ENCODE results near the gene ADD2. TPM values are rescaled to one million over a fixed set of nuclear protein-coding genes. Genes with fewer than 3 reads are reported as not detected.
"Not testable (repeated sequence)": the region's sequence is repeated elsewhere in the genome, so short reads cannot be mapped to it uniquely, and the experiment has no call there.

The ADD2 gene
- total RNA-seq, 4 donors from 2014 or later: 0.42 to 2.4 (median 1.3) TPM

DNA sequence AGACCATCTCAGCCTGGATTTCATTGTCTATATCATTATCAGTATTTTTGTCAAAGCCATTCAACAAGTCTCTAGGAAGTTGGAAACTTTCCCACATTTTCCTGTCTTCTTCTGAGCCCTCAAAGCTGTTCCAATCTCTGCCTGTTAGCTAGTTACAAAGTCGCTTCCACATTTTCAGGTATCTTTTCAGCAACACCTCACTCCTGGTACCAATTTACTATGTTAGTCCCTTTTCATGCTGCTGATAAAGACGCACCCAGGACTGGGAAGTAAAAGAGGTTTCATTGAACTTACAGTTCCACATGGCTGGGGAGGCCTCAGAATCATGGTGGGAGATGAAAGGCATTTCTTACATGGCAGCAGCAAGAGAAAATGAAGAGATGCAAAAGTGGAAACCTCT lies 31.7 kb upstream of the ADD2 start:
- no peak for DNase-seq
- no peaks in the 10 kb centered on the region for H3K36me3 ChIP-seq
- 64 to 86% methylated on average over 1 to 2 of the region's 2 CpGs for WGBS, 2 donors
- peaks cover 0 to 36% (median 0%) of the 10 kb centered on the region in 4 donors for H3K27me3 ChIP-seq
- no peak for TF ChIP-seq POLR2A (IDR thresholded peaks at IDR 0.05)
- TF ChIP-seq, protein P1, sequence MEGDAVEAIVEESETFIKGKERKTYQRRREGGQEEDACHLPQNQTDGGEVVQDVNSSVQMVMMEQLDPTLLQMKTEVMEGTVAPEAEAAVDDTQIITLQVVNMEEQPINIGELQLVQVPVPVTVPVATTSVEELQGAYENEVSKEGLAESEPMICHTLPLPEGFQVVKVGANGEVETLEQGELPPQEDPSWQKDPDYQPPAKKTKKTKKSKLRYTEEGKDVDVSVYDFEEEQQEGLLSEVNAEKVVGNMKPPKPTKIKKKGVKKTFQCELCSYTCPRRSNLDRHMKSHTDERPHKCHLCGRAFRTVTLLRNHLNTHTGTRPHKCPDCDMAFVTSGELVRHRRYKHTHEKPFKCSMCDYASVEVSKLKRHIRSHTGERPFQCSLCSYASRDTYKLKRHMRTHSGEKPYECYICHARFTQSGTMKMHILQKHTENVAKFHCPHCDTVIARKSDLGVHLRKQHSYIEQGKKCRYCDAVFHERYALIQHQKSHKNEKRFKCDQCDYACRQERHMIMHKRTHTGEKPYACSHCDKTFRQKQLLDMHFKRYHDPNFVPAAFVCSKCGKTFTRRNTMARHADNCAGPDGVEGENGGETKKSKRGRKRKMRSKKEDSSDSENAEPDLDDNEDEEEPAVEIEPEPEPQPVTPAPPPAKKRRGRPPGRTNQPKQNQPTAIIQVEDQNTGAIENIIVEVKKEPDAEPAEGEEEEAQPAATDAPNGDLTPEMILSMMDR (IDR thresholded peaks at IDR 0.05): no peak
- H3K9me3 ChIP-seq: no peaks in the 10 kb centered on the region
- no peak overlapping the region for H3K27ac ChIP-seq
- no peak overlapping the region for H3K4me3 ChIP-seq
- no peaks in the 10 kb centered on the region for H3K4me1 ChIP-seq
- intact Hi-C loops (cut with DNase I): no loop called here

DNA sequence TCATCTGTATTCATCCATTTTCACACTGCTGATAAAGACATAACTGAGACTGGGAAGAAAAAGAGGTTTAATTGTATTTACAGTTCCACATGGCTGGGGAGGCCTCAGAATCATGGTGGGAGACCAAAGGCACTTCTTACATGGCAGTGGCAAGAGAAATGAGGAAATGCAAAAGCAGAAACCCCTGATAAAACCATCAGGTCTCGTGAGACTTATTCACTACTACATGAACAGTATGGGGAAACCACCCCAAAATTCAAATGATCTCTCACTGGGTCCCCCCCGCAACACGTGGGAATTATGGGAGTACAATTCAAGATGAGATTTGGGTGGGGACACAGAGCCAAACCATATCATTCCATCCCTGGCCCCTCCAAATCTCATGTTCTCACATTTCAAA lies 30.0 kb upstream of the ADD2 start:
- intact Hi-C loops (cut with DNase I); H3K4me3 ChIP-seq; H3K36me3 ChIP-seq; DNase-seq; H3K9me3 ChIP-seq; H3K4me1 ChIP-seq; H3K27ac ChIP-seq: not testable (repeated sequence)
- 58 to 72% methylated on average over 3 of the region's 3 CpGs for WGBS, 2 donors
- peaks cover 0 to 53% (median 0%) of the 10 kb centered on the region in 4 donors for H3K27me3 ChIP-seq

DNA sequence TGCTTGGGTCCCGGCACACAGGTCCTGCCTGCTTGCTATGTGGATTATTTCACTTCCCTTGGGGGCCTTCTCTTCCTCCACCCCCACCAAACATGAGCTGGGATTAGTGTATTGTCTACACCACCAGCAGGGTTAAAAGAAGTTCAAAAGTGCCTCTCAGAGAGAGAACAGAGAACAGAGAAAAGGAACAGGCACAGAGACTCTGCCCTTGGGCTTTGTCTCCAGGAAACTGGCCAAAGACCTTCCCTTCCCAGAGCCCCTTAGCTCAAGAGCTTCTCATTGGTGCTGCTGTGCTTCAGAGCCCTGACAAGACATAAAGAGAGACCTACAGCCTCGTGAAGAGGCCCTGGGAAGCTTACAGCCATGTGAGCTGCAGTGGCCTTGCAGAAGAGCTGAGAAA lies 29.5 kb upstream of the ADD2 start:
- no peaks in the 10 kb centered on the region for H3K4me1 ChIP-seq
- H3K4me3 ChIP-seq: no peak overlapping the region
- 39 to 42% methylated on average over 2 of the region's 2 CpGs for WGBS, 2 donors
- no peaks in the 10 kb centered on the region for H3K36me3 ChIP-seq
- no peak for TF ChIP-seq POLR2A (IDR thresholded peaks at IDR 0.05)
- TF ChIP-seq, protein P1 (IDR thresholded peaks at IDR 0.05): no peak
- peaks cover 0 to 56% (median 0%) of the 10 kb centered on the region in 4 donors for H3K27me3 ChIP-seq
- DNase-seq: no peak
- H3K27ac ChIP-seq: no peak overlapping the region
- no peaks in the 10 kb centered on the region for H3K9me3 ChIP-seq
- intact Hi-C loops (cut with DNase I): no loop called here

DNA sequence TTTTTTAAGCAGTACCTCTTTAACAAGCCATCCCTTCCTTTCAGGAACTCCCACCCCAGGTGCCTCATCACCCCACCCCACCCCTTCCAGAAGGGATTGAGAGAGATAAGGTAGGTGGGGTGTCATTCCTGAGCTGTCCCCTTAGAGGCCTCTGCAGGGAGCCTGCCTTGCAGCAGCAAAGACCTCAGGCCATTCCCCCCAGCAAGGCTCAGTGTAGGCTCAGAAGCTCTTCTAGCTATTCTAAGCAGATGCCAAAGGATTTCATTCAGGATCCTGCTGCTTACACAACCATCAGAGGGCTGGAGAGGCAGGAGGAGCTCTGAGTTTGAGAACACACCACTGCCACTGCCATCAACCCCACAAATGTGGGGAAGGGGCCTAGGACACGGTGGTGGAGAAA lies 28.3 kb upstream of the ADD2 start:
- WGBS, 2 donors: 33% methylated on average over 1 of the region's 1 CpG; no CpG with 5 or more reads in 1 of the 2 donors
- H3K27me3 ChIP-seq: peaks cover 0 to 62% (median 2%) of the 10 kb centered on the region in 4 donors
- DNase-seq: no peak

DNA sequence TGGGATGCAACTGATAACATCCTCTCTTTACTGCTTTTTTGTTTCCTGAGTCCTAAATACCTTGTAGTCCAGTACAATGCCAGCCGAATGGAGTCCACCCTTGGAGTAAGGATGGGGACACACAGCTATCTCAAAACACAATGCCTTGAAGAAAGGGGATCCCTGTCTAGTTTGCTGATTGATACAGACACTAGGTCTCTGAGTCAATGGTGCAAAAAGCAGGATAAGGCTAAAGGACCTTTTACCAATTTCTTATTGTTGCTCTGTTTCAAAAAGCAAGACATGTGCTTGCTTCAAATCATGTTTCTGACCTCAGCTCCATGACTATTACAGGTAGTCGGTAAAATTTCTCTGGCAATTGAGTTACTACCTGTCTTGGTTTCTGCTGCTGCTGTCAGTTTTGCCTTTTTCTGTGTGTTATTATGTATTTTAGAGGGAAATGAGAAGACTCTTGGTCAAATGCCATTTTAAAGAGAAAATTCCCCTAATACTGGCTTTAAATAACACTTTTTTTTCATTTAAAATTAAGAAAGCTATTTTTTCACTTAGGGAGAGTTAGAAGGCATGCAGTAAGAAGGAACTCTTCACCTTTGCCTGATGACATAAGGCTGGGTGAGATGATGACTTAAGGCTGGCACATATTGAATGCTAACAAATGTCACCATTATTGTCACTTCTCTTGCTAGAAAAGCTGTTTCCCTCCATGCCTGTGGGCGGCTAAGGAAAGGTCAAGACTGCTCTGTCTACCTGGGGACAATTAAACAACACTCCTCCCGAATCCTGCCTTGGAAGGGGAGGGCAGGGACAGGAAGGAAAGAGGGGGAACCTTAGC lies 27.4 kb upstream of the ADD2 start:
- no peak for TF ChIP-seq POLR2A (IDR thresholded peaks at IDR 0.05)
- TF ChIP-seq, protein P1 (IDR thresholded peaks at IDR 0.05): no peak
- WGBS, 2 donors: 56 to 70% methylated on average over 4 of the region's 4 CpGs
- DNase-seq: no peak
- Histone ChIP-seq H3K4me3 (no peak overlapping the region), H3K36me3 (no peaks in the 10 kb centered on the region), H3K27ac (no peak overlapping the region), H3K27me3 (peaks cover 0 to 70% (median 10%) of the 10 kb centered on the region in 4 donors), H3K9me3 (no peaks in the 10 kb centered on the region), H3K4me1 (peaks cover 0 to 5% (median 4%) of the 10 kb centered on the region in 3 donors)
- intact Hi-C loops (cut with DNase I): no loop called here

More for the DNA sequence above, 28.3 kb upstream of the ADD2 start:
- H3K9me3 ChIP-seq: no peaks in the 10 kb centered on the region
- no peaks in the 10 kb centered on the region for H3K4me1 ChIP-seq
- H3K27ac ChIP-seq: no peak overlapping the region
- no peak for TF ChIP-seq POLR2A (IDR thresholded peaks at IDR 0.05)
- TF ChIP-seq, protein P1 (IDR thresholded peaks at IDR 0.05): no peak
- intact Hi-C loops (cut with DNase I): no loop called here
- no peaks in the 10 kb centered on the region for H3K36me3 ChIP-seq
- H3K4me3 ChIP-seq: no peak overlapping the region
